ENCODE results near the gene FMNL2.

Gene FMNL2

GRCh38 chr2:152686321-152686720, 351.3 kb downstream of the FMNL2 start:
- H3K27ac ChIP-seq = no peak overlapping the region
- in situ Hi-C loops (cut with HindIII; ENCODE audit: low pct_ligation_motif_present, low sequenced_read_pairs) = no loop called here
- H3K36me3 ChIP-seq (replicated peaks) = peaks cover 3% of the 10 kb centered on the region
- H3K4me3 ChIP-seq (ENCODE audit: low read depth, low read length) = no peak overlapping the region
- no peaks in the 10 kb centered on the region for H3K27me3 ChIP-seq (replicated peaks)
- DNase-seq = no peak
- no peak for TF ChIP-seq CTCF (IDR thresholded peaks at IDR 0.05; ENCODE audit: low read depth, low read length, missing control alignments)

- H3K36me3 ChIP-seq (replicated peaks) = peaks cover 12% of the 10 kb centered on the region
- in situ Hi-C loops (cut with HindIII; ENCODE audit: low pct_ligation_motif_present, low sequenced_read_pairs) = no loop called here
- H3K4me3 ChIP-seq (ENCODE audit: low read depth, low read length) = no peak overlapping the region
- no peaks in the 10 kb centered on the region for H3K27me3 ChIP-seq (replicated peaks)
- no peak for TF ChIP-seq CTCF (IDR thresholded peaks at IDR 0.05; ENCODE audit: low read depth, low read length, missing control alignments)
- no peak overlapping the region for H3K27ac ChIP-seq
- DNase-seq = no peak
Observed at GRCh38 chr2:152693033-152693432, 358.1 kb downstream of the FMNL2 start.

GRCh38 chr2:152694161-152694661, 359.2 kb downstream of the FMNL2 start:
- DNase-seq = peak; percentile 87
- no peak for TF ChIP-seq CTCF (IDR thresholded peaks at IDR 0.05; ENCODE audit: low read depth, low read length, missing control alignments)
- no peaks in the 10 kb centered on the region for H3K27me3 ChIP-seq (replicated peaks)
- in situ Hi-C loops (cut with HindIII; ENCODE audit: low pct_ligation_motif_present, low sequenced_read_pairs) = no loop called here
- H3K4me3 ChIP-seq (ENCODE audit: low read depth, low read length) = peak overlapping the region; percentile 46
- peak overlapping the region; percentile 72 for H3K27ac ChIP-seq
- peaks cover 12% of the 10 kb centered on the region for H3K36me3 ChIP-seq (replicated peaks)

DNA sequence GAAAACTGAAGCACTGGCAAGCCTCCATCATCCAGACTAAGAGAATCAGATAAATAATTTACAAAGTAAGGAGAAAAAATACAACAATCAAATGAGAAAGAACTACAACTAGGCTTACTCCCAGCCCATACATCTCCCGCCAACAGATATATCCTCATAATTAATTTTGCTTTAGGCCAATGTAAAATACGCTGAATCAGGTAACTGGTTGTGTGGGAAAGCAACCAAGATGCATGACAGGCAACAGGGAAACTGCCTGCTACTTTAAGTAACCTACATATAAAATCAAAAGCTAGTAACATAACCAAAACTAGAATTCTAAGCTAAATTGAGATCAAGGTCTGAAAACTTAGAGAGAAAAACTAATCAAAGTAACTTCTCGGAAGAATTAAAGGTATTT, 360.8 kb downstream of the FMNL2 start:
- in situ Hi-C loops (cut with HindIII; ENCODE audit: low pct_ligation_motif_present, low sequenced_read_pairs) = no loop called here
- no peak for DNase-seq

DNA sequence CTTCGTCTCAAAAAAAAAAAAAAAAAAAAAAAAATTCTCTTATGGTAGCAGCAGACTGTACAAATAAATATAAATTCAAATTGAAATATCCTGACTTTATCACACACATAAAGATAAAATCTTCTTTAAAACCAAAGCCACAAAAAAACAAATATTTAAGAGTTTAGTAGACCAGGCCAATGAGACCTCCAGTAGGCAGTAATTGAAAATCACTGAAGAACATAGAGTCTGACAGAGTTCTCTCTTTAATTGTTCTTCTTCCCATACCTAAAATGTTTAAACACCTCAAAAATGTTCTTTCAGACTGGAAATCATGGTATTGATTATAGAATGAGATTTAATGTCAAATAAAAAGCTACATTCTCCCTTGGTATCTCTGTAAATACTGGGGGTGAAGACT, 361.5 kb downstream of the FMNL2 start:
- DNase-seq = no peak
- no peaks in the 10 kb centered on the region for H3K27me3 ChIP-seq (replicated peaks)
- H3K4me3 ChIP-seq (ENCODE audit: low read depth, low read length) = no peak overlapping the region
- no peak overlapping the region for H3K27ac ChIP-seq
- in situ Hi-C loops (cut with HindIII; ENCODE audit: low pct_ligation_motif_present, low sequenced_read_pairs) = no loop called here
- peaks cover 12% of the 10 kb centered on the region for H3K36me3 ChIP-seq (replicated peaks)
- no peak for TF ChIP-seq CTCF (IDR thresholded peaks at IDR 0.05; ENCODE audit: low read depth, low read length, missing control alignments)

More for the DNA sequence above, 360.8 kb downstream of the FMNL2 start:
- no peak for TF ChIP-seq CTCF (IDR thresholded peaks at IDR 0.05; ENCODE audit: low read depth, low read length, missing control alignments)
- H3K27me3 ChIP-seq (replicated peaks) = no peaks in the 10 kb centered on the region
- H3K4me3 ChIP-seq (ENCODE audit: low read depth, low read length) = no peak overlapping the region
- no peak overlapping the region for H3K27ac ChIP-seq
- peaks cover 12% of the 10 kb centered on the region for H3K36me3 ChIP-seq (replicated peaks)

Data from brain microvascular endothelial cell (primary cell).